NCI-H1436 treated with DMSO at 0.1 percent for 48 hours (cell line): ENCODE results near the gene DAB2IP.
"Not testable (repeated sequence)": the region's sequence is repeated elsewhere in the genome, so short reads cannot be mapped to it uniquely, and the experiment has no call there.

Source experiments
- DNase-seq: peaks from one replicate; lab custom pipeline; 2025; lab: John Stamatoyannopoulos, UW

The DAB2IP gene

GRCh38 chr9:121727295-121728020, 76.0 kb downstream of the DAB2IP start:
- no peak for DNase-seq

GRCh38 chr9:121728916-121729315, 77.5 kb downstream of the DAB2IP start:
- no peak for DNase-seq

- DNase-seq = no peak
Measured at GRCh38 chr9:121729769-121730562, 78.5 kb downstream of the DAB2IP start.

GRCh38 chr9:121731090-121731489, 79.7 kb downstream of the DAB2IP start:
- no peak for DNase-seq

- DNase-seq = no peak
Measured at GRCh38 chr9:121731919-121732318, 80.5 kb downstream of the DAB2IP start.

- DNase-seq = no peak
Measured at GRCh38 chr9:121732389-121732788, 81.0 kb downstream of the DAB2IP start.

- no peak for DNase-seq
Measured at GRCh38 chr9:121732886-121733285, 81.5 kb downstream of the DAB2IP start.

- DNase-seq = no peak
Measured at GRCh38 chr9:121734465-121734864, 83.0 kb downstream of the DAB2IP start.

- no peak for DNase-seq
Measured at GRCh38 chr9:121735065-121735792, 83.8 kb downstream of the DAB2IP start.

GRCh38 chr9:121735793-121736770, 84.6 kb downstream of the DAB2IP start:
- no peak for DNase-seq

- DNase-seq = no peak
Measured at GRCh38 chr9:121736934-121737462, 85.6 kb downstream of the DAB2IP start.

GRCh38 chr9:121737481-121737931, 86.1 kb downstream of the DAB2IP start:
- DNase-seq = no peak

- no peak for DNase-seq
Measured at GRCh38 chr9:121738411-121738810, 87.0 kb downstream of the DAB2IP start.

- no peak for DNase-seq
Measured at GRCh38 chr9:121738968-121739367, 87.5 kb downstream of the DAB2IP start.

GRCh38 chr9:121739971-121740370, 88.5 kb downstream of the DAB2IP start:
- no peak for DNase-seq

- no peak for DNase-seq
Measured at GRCh38 chr9:121741228-121741918, 89.9 kb downstream of the DAB2IP start.

- not testable (repeated sequence) for DNase-seq
Measured at GRCh38 chr9:121741919-121742283, 90.5 kb downstream of the DAB2IP start.

GRCh38 chr9:121742923-121743322, 91.5 kb downstream of the DAB2IP start:
- DNase-seq = no peak

GRCh38 chr9:121743441-121744001, 92.1 kb downstream of the DAB2IP start:
- no peak for DNase-seq

GRCh38 chr9:121744002-121744686, 92.7 kb downstream of the DAB2IP start:
- DNase-seq = no peak
